NCI-H2081 treated with DMSO at 0.1 percent for 48 hours (cell line): ENCODE data around the gene PEAR1.

Experiments used
- DNase-seq: peaks from one replicate; lab custom pipeline; 2025; lab: John Stamatoyannopoulos, UW

Gene PEAR1

GRCh38 chr1:156936721-156937220 lies 43.3 kb downstream of the PEAR1 start:
- no peak for DNase-seq

- no peak for DNase-seq
Observed at GRCh38 chr1:156937883-156938282, 44.4 kb downstream of the PEAR1 start.

- no peak for DNase-seq
Observed at GRCh38 chr1:156938813-156939212, 45.3 kb downstream of the PEAR1 start.

- DNase-seq: no peak
Observed at GRCh38 chr1:156939786-156940334, 46.3 kb downstream of the PEAR1 start.

GRCh38 chr1:156941675-156942074 lies 48.2 kb downstream of the PEAR1 start:
- DNase-seq: no peak

- DNase-seq: no peak
Observed at GRCh38 chr1:156942176-156942575, 48.7 kb downstream of the PEAR1 start.

GRCh38 chr1:156942576-156942975 lies 49.1 kb downstream of the PEAR1 start:
- DNase-seq: no peak

GRCh38 chr1:156943756-156944155 lies 50.2 kb downstream of the PEAR1 start:
- no peak for DNase-seq

GRCh38 chr1:156944268-156944667 lies 50.8 kb downstream of the PEAR1 start:
- DNase-seq: no peak

GRCh38 chr1:156944848-156945247 lies 51.3 kb downstream of the PEAR1 start:
- DNase-seq: no peak

GRCh38 chr1:156945881-156946661 lies 52.6 kb downstream of the PEAR1 start:
- no peak for DNase-seq

- no peak for DNase-seq
Observed at GRCh38 chr1:156947127-156947526, 53.6 kb downstream of the PEAR1 start.

- DNase-seq: no peak
Observed at GRCh38 chr1:156947818-156948525, 54.5 kb downstream of the PEAR1 start.

GRCh38 chr1:156948708-156949107 lies 55.2 kb downstream of the PEAR1 start:
- no peak for DNase-seq

- DNase-seq: no peak
Observed at GRCh38 chr1:156949127-156949526, 55.6 kb downstream of the PEAR1 start.

- DNase-seq: no peak
Observed at GRCh38 chr1:156951371-156951770, 57.9 kb downstream of the PEAR1 start.

GRCh38 chr1:156953571-156953970 lies 60.1 kb downstream of the PEAR1 start:
- DNase-seq: no peak

- DNase-seq: no peak
Observed at GRCh38 chr1:156956333-156956732, 62.8 kb downstream of the PEAR1 start.

- no peak for DNase-seq
Observed at GRCh38 chr1:156957634-156958033, 64.1 kb downstream of the PEAR1 start.

- DNase-seq: no peak
Observed at GRCh38 chr1:156958247-156958714, 64.8 kb downstream of the PEAR1 start.

- DNase-seq: no peak
Observed at GRCh38 chr1:156959414-156959813, 65.9 kb downstream of the PEAR1 start.

- no peak for DNase-seq
Observed at GRCh38 chr1:156959925-156960324, 66.4 kb downstream of the PEAR1 start.

GRCh38 chr1:156961709-156962108 lies 68.2 kb downstream of the PEAR1 start:
- DNase-seq: no peak
